ENCODE measurements around the gene MAPK12.

DNA sequence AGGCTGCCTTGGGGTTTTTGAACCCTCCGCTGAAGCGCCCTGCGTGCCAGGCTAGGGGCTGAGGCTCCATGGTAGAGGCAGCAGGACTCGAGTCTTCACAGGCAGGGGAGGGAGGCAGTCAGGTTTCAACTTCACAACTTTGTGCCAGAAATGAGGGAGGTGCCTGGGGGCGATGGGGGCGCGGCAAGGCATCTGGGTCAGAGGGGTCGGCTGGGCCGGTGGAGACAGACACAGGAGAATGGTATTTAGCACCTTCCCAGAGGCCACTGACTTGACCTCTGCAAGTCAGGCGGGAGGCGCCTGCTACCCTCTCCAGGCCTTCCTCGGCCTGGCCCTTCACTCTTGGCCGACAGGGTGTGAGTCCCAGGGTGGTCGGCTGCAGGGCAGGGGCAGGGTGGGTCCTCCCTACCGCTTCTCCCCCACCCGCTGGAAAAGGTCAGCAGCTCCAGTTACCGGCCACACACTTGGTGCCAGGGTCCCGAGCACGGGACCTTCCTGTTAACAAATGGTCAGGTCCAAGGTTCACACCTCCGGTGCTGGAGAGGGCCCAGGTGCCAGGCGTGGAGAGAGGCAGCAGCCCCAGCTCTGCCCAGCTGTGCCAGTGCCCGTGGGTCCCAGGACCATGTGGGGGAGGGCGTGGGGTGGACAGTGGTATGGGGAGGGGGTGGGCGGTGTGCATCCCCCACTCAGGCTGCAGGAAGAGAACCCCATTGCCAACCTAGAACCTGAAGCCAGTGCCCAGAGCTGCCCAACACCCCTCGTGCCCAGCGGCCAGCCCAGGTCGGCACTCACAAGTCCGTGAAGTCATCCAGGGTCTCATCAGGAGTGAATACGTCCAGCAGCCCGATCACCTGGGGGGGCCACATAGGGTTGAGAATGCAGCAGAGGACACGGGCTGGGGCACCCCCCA, 3.8 kb downstream of the MAPK12 start:
- TF ChIP-seq POLR2A (IDR thresholded peaks at IDR 0.05) = no peak
- TF ChIP-seq, protein P1, sequence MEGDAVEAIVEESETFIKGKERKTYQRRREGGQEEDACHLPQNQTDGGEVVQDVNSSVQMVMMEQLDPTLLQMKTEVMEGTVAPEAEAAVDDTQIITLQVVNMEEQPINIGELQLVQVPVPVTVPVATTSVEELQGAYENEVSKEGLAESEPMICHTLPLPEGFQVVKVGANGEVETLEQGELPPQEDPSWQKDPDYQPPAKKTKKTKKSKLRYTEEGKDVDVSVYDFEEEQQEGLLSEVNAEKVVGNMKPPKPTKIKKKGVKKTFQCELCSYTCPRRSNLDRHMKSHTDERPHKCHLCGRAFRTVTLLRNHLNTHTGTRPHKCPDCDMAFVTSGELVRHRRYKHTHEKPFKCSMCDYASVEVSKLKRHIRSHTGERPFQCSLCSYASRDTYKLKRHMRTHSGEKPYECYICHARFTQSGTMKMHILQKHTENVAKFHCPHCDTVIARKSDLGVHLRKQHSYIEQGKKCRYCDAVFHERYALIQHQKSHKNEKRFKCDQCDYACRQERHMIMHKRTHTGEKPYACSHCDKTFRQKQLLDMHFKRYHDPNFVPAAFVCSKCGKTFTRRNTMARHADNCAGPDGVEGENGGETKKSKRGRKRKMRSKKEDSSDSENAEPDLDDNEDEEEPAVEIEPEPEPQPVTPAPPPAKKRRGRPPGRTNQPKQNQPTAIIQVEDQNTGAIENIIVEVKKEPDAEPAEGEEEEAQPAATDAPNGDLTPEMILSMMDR (IDR thresholded peaks at IDR 0.05) = no peak
